Measurements from ENCODE around the gene CFAP70. TPM values are rescaled to one million over a fixed set of nuclear protein-coding genes. Genes with fewer than 3 reads are reported as not detected.

Gene CFAP70
- total RNA-seq, 4 donors from 2014 or later = 1.1 to 1.8 (median 1.2) TPM

- H3K4me1 ChIP-seq = no peaks in the 10 kb centered on the region
- no peak overlapping the region for H3K4me3 ChIP-seq
- ATAC-seq = no peak
- peaks cover 8 to 84% of the 10 kb centered on the region in 2 donors for H3K36me3 ChIP-seq
- TF ChIP-seq, protein P1, sequence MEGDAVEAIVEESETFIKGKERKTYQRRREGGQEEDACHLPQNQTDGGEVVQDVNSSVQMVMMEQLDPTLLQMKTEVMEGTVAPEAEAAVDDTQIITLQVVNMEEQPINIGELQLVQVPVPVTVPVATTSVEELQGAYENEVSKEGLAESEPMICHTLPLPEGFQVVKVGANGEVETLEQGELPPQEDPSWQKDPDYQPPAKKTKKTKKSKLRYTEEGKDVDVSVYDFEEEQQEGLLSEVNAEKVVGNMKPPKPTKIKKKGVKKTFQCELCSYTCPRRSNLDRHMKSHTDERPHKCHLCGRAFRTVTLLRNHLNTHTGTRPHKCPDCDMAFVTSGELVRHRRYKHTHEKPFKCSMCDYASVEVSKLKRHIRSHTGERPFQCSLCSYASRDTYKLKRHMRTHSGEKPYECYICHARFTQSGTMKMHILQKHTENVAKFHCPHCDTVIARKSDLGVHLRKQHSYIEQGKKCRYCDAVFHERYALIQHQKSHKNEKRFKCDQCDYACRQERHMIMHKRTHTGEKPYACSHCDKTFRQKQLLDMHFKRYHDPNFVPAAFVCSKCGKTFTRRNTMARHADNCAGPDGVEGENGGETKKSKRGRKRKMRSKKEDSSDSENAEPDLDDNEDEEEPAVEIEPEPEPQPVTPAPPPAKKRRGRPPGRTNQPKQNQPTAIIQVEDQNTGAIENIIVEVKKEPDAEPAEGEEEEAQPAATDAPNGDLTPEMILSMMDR (IDR thresholded peaks at IDR 0.05) = no peak
- no peak for TF ChIP-seq EP300 (IDR thresholded peaks at IDR 0.05)
- no peak for TF ChIP-seq POLR2AphosphoS5 (IDR thresholded peaks at IDR 0.05)
- 80 to 86% methylated on average over 4 of the region's 4 CpGs for WGBS, 2 donors (ENCODE audit: low coverage in 1 of 2)
- H3K27me3 ChIP-seq = no peaks in the 10 kb centered on the region
- H3K9me3 ChIP-seq = no peaks in the 10 kb centered on the region
- no peak overlapping the region for H3K27ac ChIP-seq
These were observed 29.6 kb upstream of the CFAP70 start for GRCh38 chr10:73388228-73388627.

DNA sequence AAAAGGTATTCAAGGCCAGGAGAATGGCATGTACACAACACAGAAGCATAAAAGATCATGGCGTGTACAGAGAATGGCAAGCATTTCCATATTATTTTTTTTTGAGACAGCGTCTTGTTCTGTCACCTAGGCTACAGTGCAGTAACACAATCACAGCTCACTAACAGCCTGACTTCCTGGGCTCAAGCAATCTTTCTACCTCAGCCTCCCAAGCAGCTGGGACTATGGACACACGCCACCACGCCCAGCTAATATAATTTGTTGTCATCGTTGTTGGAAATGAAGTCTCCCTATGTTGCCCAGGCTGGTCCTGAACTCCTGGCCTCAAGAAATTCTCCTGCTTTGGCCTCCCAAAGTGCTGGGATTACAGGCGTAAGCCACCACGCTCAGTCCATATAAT is 27.9 kb upstream of the CFAP70 start:
- no peak overlapping the region for H3K4me3 ChIP-seq
- 97 to 99% methylated on average over 6 to 7 of the region's 7 CpGs for WGBS, 2 donors (ENCODE audit: low coverage in 1 of 2)
- H3K36me3 ChIP-seq = peaks cover 8 to 96% of the 10 kb centered on the region in 2 donors
- TF ChIP-seq, protein P1 (IDR thresholded peaks at IDR 0.05) = no peak
- TF ChIP-seq POLR2A (IDR thresholded peaks at IDR 0.05) (no peak), POLR2AphosphoS5 (IDR thresholded peaks at IDR 0.05) (no peak), EP300 (IDR thresholded peaks at IDR 0.05) (no peak)
- no peaks in the 10 kb centered on the region for H3K4me1 ChIP-seq
- H3K27ac ChIP-seq = no peak overlapping the region
- no peaks in the 10 kb centered on the region for H3K9me3 ChIP-seq
- ATAC-seq = no peak
- no peaks in the 10 kb centered on the region for H3K27me3 ChIP-seq

DNA sequence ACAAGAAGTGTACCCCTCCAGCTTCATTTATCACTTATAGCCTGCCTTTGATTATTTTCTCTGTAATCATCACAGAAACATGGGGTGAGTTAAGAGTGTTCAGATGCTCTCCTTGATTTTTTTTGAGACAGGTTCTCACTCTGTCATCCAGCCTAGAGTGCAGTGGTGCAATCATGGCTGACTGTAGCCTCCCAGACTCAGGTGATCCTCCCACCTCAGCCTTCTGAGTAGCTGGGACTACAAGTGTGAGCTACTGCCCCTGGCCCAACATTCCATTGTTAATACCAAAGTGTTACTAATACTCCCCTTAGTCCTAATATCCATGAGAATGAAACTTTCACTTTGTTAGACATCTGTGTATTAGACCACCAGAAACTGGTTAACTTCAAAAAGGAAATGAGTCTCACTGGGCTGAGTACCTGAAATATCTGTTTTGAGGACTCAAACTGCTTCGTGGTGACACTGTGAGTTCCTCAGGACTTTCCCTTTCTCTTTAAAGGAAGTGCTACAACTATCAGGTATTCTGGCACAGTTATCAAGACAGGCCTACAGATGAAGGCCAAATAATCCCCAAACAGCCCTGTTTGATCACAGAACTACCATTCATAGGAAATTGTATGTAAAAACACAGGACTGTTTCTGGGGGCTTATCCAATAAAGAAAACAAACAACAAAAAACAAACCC is 20.5 kb upstream of the CFAP70 start:
- no peak overlapping the region for H3K4me3 ChIP-seq
- no peak for ATAC-seq
- no peak for TF ChIP-seq EP300 (IDR thresholded peaks at IDR 0.05)
- TF ChIP-seq POLR2AphosphoS5 (IDR thresholded peaks at IDR 0.05) = no peak
- no peak for TF ChIP-seq POLR2A (IDR thresholded peaks at IDR 0.05)
- TF ChIP-seq, protein P1 (IDR thresholded peaks at IDR 0.05) = no peak
- H3K36me3 ChIP-seq = peaks cover 4 to 100% of the 10 kb centered on the region in 2 donors
- WGBS, 2 donors (ENCODE audit: low coverage in 1 of 2) = 100% methylated on average over 1 of the region's 1 CpG
- no peaks in the 10 kb centered on the region for H3K27me3 ChIP-seq
- H3K9me3 ChIP-seq = no peaks in the 10 kb centered on the region
- H3K4me1 ChIP-seq = no peaks in the 10 kb centered on the region
- H3K27ac ChIP-seq = no peak overlapping the region

GRCh38 chr10:73376679-73377078 is 18.0 kb upstream of the CFAP70 start:
- TF ChIP-seq, protein P1 (IDR thresholded peaks at IDR 0.05) = no peak
- no peak for TF ChIP-seq EP300 (IDR thresholded peaks at IDR 0.05)
- no peak for TF ChIP-seq POLR2A (IDR thresholded peaks at IDR 0.05)
- TF ChIP-seq POLR2AphosphoS5 (IDR thresholded peaks at IDR 0.05) = no peak
- no peak for ATAC-seq
- Histone ChIP-seq H3K27ac (no peak overlapping the region), H3K4me3 (no peak overlapping the region), H3K9me3 (no peaks in the 10 kb centered on the region), H3K36me3 (peaks cover 4 to 97% of the 10 kb centered on the region in 2 donors), H3K27me3 (no peaks in the 10 kb centered on the region), H3K4me1 (no peaks in the 10 kb centered on the region)
- WGBS, 2 donors (ENCODE audit: low coverage in 1 of 2) = 74 to 77% methylated on average over 2 to 3 of the region's 3 CpGs

DNA sequence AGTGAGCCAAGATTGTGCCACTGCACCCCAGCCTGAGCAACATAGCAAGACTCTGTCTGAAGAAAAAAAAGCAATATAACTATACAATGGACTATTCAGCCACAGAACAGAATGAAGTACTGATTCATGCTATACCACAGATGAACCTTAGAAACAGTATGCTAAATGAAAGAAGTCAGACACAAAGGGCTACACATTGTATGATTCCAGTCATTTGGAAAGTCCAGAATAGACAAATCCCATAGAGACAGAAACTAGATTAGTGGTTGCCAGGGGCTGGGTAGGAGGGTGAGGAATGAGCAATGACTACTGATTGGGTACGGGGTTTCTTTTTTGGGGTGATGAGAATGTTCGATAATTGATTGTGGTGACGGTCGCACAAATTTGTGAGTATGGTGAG is 9.6 kb upstream of the CFAP70 start:
- no peaks in the 10 kb centered on the region for H3K27me3 ChIP-seq
- ATAC-seq = no peak
- no peak overlapping the region for H3K27ac ChIP-seq
- H3K9me3 ChIP-seq = no peaks in the 10 kb centered on the region
- no peaks in the 10 kb centered on the region for H3K4me1 ChIP-seq
- no peak overlapping the region for H3K4me3 ChIP-seq
- WGBS, 2 donors (ENCODE audit: low coverage in 1 of 2) = 88 to 93% methylated on average over 2 to 4 of the region's 4 CpGs
- peaks cover 0 to 97% of the 10 kb centered on the region in 2 donors for H3K36me3 ChIP-seq
- TF ChIP-seq EP300 (IDR thresholded peaks at IDR 0.05) (no peak), POLR2A (IDR thresholded peaks at IDR 0.05) (no peak), POLR2AphosphoS5 (IDR thresholded peaks at IDR 0.05) (no peak)
- TF ChIP-seq, protein P1 (IDR thresholded peaks at IDR 0.05) = no peak

All from gastroesophageal sphincter (tissue), 4 donors.